GM10248 (cell line): ENCODE data around the gene GIT2.

Source experiments
- CTCF ChIA-PET: fragments of 300-600 bp; sonication (Branson Sonifier 250); formaldehyde crosslinking; extraction: SDS; loops from one replicate; lab custom pipeline; 2021; ENCODE audit warnings: antibody characterized with exemption; lab: Yijun Ruan, JAX
- POLR2A ChIA-PET: fragments of 350-650 bp; sonication (Branson Sonifier 250); formaldehyde crosslinking; extraction: SDS; loops from one replicate; lab custom pipeline; 2020; ENCODE audit warnings: antibody characterized with exemption; lab: Yijun Ruan, JAX
- DNase-seq: peaks from one replicate; pipeline ENCODE4 v3.0.0; 2012; ENCODE audit errors: extremely low spot score
- CTCF ChIP-seq: IDR thresholded peaks from 2 replicates; pipeline ENCODE4 v1.5.1; 2012; ENCODE audit warnings: mild to moderate bottlenecking, low read depth; ENCODE audit errors: extremely low read depth, missing control alignments, control extremely low read depth

Gene GIT2

GRCh38 chr12:109926016-109926415 is 70.2 kb downstream of the GIT2 start:
- CTCF ChIA-PET: interaction anchor here (1.1 to 3.7 kb wide), 3 partner anchors 11 to 81 kb away, joined by 4 to 22 read pairs (median 4); no protein-coding TSS in a partner anchor
- DNase-seq: no peak
- POLR2A ChIA-PET: no interaction called here
- no peak for TF ChIP-seq CTCF

- DNase-seq: no peak
- CTCF ChIA-PET: interaction anchor here (0.9 to 3.7 kb wide), 3 partner anchors 20 to 80 kb away, joined by 3 to 22 read pairs (median 4); no protein-coding TSS in a partner anchor
- TF ChIP-seq CTCF: no peak
- POLR2A ChIA-PET: no interaction called here
These were observed 70.9 kb downstream of the GIT2 start for GRCh38 chr12:109925185-109925840.

- no peak for TF ChIP-seq CTCF
- no peak for DNase-seq
- ChIA-PET CTCF (no interaction called here), POLR2A (no interaction called here)
These were observed 72.5 kb downstream of the GIT2 start for GRCh38 chr12:109923481-109924245.

- DNase-seq: no peak
- ChIA-PET POLR2A (no interaction called here), CTCF (no interaction called here)
- no peak for TF ChIP-seq CTCF
These were observed 73.1 kb downstream of the GIT2 start for GRCh38 chr12:109923038-109923437.

GRCh38 chr12:109921982-109922381 is 74.2 kb downstream of the GIT2 start:
- CTCF ChIA-PET: no interaction called here
- no peak for TF ChIP-seq CTCF
- POLR2A ChIA-PET: no interaction called here
- DNase-seq: no peak

GRCh38 chr12:109920261-109920780 is 75.8 kb downstream of the GIT2 start:
- DNase-seq: no peak
- ChIA-PET POLR2A (no interaction called here), CTCF (no interaction called here)
- no peak for TF ChIP-seq CTCF
